Cardiac muscle cell (in vitro differentiated cells and primary cell): ENCODE measurements around the gene CD99L2. TPM values are rescaled to one million over a fixed set of nuclear protein-coding genes. Genes with fewer than 3 reads are reported as not detected.
"Not testable (repeated sequence)": the region's sequence is repeated elsewhere in the genome, so short reads cannot be mapped to it uniquely, and the experiment has no call there.

Experiments
- DNase-seq, 2 donors: peaks; one replicate each; pipeline versions ENCODE4 v3.0.0 to v3.0.0-alpha.2; 2010 to 2017; ENCODE audit warnings: low read depth in 1 of 2, low spot score in 1 of 2
- H3K27ac ChIP-seq: fragments of 200-600 bp; sonication (generic); 2 replicates; pipeline ENCODE4 v1.5.1; 2016
- H3K27me3 ChIP-seq: fragments of 200-600 bp; sonication (generic); 2 replicates; pipeline ENCODE4 v1.6.0; 2016; ENCODE audit warnings: control low read depth
- H3K36me3 ChIP-seq: fragments of 200-600 bp; sonication (generic); 2 replicates; pipeline ENCODE4 v1.5.1; 2016; ENCODE audit warnings: control low read depth
- H3K4me1 ChIP-seq: fragments of 200-600 bp; sonication (generic); 2 replicates; pipeline ENCODE4 v1.8.1; 2017; ENCODE audit warnings: low read depth, mild to moderate bottlenecking, mixed run types
- H3K4me3 ChIP-seq: fragments of 200-600 bp; sonication (generic); 2 replicates; pipeline ENCODE4 v1.5.1; 2016; ENCODE audit warnings: mild to moderate bottlenecking
- H3K9me3 ChIP-seq: fragments of 200-600 bp; sonication (generic); 2 replicates; pipeline ENCODE4 v1.5.1; 2017; ENCODE audit warnings: low read depth, mild to moderate bottlenecking, control low read depth
- CTCF ChIP-seq: IDR thresholded peaks from 2 replicates; pipeline ENCODE4 v1.5.1; 2012; ENCODE audit warnings: low read depth, mild to moderate bottlenecking, low read length
- polyA plus RNA-seq: library from polyadenylated mRNA; unstranded; fragments of >200 nt; fragmentation: Nextera tagmentation; extraction: Ambion mirVana; gene quantifications from 2 replicates; pipeline ENCODE4 v1.2.1, GENCODE V29; 2016
- total RNA-seq: library from RNA; depleted of rRNA; stranded (reverse); fragments of >200 nt; gene quantifications from 2 replicates; pipeline ENCODE4 v1.2.3, GENCODE V29; 2016

CD99L2 gene
- total and polyA plus RNA-seq, 2 experiments from 2014 or later = 44.7 to 53.5 TPM

DNA sequence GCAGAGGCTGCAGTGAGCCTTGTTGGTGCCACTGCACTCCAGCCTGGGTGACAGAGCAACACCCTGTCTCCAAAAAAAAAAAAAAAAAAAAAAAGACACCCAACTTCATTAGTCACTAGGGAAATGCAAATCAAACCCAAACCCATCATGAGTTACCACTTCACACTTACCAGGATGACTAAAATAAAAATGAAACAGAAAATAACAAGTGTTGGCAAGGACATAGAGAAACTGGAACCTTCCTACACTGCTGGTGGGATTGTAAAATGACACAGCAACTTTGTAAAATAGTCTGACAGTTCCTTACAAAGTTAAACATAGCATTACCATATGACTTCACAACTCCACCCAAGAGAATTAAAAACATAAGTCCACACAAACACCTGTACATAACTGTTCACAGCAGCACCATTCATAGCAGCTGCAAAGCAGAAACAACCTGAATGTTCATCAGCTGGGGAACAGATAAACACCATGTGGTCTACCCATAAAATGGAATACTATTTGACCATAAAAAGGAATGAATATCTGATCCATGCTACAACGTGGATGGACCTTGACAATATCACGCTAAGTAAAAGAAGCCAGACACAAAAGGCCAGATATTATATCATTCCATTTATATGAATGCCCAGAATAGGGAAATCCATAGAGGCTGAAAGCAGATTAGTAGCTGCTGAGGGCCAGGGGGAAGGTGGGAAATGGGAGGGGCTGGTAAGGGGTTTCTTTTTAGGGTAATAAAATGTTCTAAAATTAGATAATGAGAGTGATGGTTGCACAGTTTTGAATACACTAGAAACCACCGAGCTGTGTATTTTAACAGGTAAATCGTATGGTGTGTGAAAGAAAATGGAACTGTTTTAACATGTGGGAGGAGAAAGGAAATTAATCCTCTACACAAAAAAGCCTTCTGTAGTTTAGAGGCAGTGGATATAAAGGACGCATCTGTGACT, 18.3 kb downstream of the CD99L2 start:
- H3K4me3 ChIP-seq = no peak overlapping the region
- no peaks in the 10 kb centered on the region for H3K9me3 ChIP-seq
- no peaks in the 10 kb centered on the region for H3K4me1 ChIP-seq
- no peaks in the 10 kb centered on the region for H3K36me3 ChIP-seq
- no peaks in the 10 kb centered on the region for H3K27me3 ChIP-seq
- H3K27ac ChIP-seq = no peak overlapping the region
- no peak for TF ChIP-seq CTCF
- DNase-seq = no peak

DNA sequence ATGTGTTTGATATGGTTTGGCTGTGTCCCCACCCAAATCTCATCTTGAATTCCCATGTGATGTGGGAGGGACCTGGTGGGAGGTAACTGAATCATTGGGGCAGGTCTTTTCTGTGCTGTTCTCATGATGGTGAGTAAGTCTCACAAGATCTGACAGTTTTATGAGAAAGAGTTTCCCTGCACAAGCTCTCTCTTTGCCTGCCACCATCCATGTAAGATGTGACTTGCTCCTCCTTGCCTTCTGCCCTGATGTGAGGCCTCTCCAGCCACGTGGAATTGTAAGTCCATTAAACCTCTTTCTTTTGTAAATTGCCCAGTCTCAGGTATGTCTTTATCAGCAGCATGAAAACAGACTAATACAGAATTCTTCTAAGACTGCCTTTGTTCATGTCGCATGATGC, 22.8 kb downstream of the CD99L2 start:
- H3K9me3 ChIP-seq, H3K4me1 ChIP-seq, H3K4me3 ChIP-seq, H3K27me3 ChIP-seq, H3K36me3 ChIP-seq, DNase-seq, H3K27ac ChIP-seq: not testable (repeated sequence)

- no peaks in the 10 kb centered on the region for H3K27me3 ChIP-seq
- no peak overlapping the region for H3K4me3 ChIP-seq
- H3K27ac ChIP-seq = no peak overlapping the region
- no peak for TF ChIP-seq CTCF
- no peaks in the 10 kb centered on the region for H3K9me3 ChIP-seq
- DNase-seq = no peak
- no peaks in the 10 kb centered on the region for H3K4me1 ChIP-seq
- no peaks in the 10 kb centered on the region for H3K36me3 ChIP-seq
Measured at GRCh38 chrX:150874448-150874847, 24.0 kb downstream of the CD99L2 start.

- Histone ChIP-seq H3K27ac (no peak overlapping the region), H3K27me3 (no peaks in the 10 kb centered on the region), H3K4me3 (no peak overlapping the region), H3K4me1 (no peaks in the 10 kb centered on the region), H3K36me3 (no peaks in the 10 kb centered on the region), H3K9me3 (no peaks in the 10 kb centered on the region)
- no peak for DNase-seq
- TF ChIP-seq CTCF = no peak
Measured at GRCh38 chrX:150873616-150874015, 24.9 kb downstream of the CD99L2 start.

DNA sequence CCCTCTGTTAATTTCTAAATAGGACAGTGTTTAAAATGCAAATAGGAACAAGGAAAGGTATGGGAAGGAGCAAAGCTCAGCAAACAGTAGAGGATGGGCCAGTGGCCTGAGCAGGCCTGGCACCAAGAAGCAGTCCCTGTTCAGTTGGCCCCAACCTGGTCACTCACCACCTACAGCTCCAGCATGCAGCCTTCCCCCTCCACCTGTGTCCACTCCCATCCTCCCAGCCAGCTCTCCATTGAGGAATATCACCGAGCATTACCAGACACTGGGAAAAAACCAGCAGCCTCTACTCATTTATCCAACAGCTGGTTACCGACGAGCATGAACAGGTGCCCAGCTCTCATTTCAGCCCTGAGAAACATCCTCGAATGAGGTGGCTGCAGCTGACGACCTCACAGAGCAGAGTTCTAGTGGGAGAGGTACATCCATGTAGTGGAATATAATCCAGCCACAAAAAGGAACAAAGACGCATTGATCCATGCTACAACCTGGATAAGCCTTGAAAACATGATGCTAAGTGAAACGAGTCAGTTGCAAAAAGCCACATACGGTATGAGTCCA, 25.6 kb downstream of the CD99L2 start:
- Histone ChIP-seq H3K4me3 (no peak overlapping the region), H3K4me1 (no peaks in the 10 kb centered on the region), H3K27ac (no peak overlapping the region), H3K9me3 (no peaks in the 10 kb centered on the region), H3K36me3 (no peaks in the 10 kb centered on the region), H3K27me3 (no peaks in the 10 kb centered on the region)
- no peak for DNase-seq
- TF ChIP-seq CTCF = no peak

DNA sequence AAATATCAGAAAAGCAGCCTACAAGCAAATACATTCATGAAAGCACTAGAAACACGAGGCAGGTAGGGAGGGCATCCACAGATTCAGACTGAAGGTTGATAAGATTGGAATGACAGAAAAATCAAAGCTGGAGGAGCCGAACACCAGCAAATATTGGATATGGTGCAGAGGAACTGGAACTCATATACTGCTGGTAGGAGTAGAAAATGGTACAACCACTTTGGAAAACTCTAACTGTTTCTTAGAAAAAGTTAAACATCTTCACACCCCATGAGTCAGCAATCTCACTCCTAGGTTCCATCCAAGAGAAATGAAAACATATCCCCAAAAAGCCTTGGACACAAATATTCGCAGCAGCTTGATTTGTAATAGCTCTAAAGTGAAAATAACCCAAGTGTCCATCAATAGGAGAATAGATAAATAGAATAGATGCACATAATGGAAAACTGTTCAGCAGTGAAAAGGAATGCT, 27.1 kb downstream of the CD99L2 start:
- no peak for DNase-seq

More for the DNA sequence above, 27.1 kb downstream of the CD99L2 start:
- Histone ChIP-seq H3K27ac (no peak overlapping the region), H3K4me3 (no peak overlapping the region), H3K36me3 (no peaks in the 10 kb centered on the region), H3K9me3 (no peaks in the 10 kb centered on the region), H3K4me1 (no peaks in the 10 kb centered on the region), H3K27me3 (no peaks in the 10 kb centered on the region)
- no peak for TF ChIP-seq CTCF
